Urothelium cell line (cell line): ENCODE measurements around the gene HAP1.
"Not testable (repeated sequence)": the region's sequence is repeated elsewhere in the genome, so short reads cannot be mapped to it uniquely, and the experiment has no call there.

Experiments
- DNase-seq: peaks from one replicate; pipeline ENCODE4 v3.0.0; 2011; ENCODE audit warnings: low spot score, mixed read lengths
- FAIRE-seq: peaks from 2 replicates; lab custom pipeline; 2011; peaks lifted over from hg19 to GRCh38; lab: Jason Lieb, UNC

Gene HAP1

DNA sequence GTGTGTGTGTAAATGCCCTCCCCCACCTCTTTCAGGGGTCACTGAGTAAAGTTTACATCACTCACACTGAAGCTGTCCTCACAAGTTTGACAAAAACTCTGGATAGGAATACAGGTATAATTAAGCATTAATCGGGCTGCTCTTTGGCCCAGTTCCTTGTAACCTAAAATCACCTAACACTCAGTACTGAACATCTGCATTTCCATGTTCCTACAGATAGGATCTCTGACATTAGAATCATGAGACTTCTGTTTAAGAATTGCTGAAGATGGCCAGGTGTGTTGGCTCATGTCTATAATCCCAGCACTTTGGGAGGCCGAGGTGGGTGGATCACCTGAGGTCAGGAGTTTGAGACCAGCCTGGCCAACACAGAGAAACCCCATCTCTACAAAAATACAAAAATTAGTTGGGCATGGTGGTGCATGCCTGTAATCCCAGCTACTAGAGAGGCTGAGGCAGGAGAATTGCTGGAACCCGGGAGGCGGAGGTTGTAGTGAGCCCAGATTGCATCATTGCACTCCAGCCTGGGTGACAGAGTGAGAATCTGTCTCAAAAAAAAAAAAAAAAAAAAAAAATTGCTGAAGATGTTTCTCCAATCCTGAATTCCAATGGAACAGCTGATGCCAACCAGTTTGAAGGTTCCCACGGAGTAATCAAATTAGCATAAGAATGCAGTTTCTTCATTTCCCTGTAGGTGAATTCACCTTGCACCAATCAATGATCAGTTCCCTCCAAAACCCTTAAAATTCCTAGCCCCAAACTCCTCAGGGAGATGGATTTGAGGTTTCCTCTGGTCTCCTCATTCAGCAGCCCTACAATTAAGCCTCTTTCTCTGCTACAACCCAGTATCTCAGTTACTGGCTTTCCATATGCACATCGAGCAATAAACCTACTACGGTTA lies 59.0 kb downstream of the HAP1 start:
- DNase-seq, FAIRE-seq: not testable (repeated sequence)
